Sigmoid colon (tissue), 4 donors: Measurements from ENCODE around the gene PDE5A.

ENCODE experiments used
- EP300 ChIP-seq, 4 donors: sonication (generic); formaldehyde crosslinking; IDR thresholded peaks; one replicate each; pipeline ENCODE4 v1.6.1; 2017; ENCODE audit warnings: antibody characterized with exemption in 4 of 4
- TF ChIP-seq, protein P1 (sequence below), 4 experiments: fragments of 450-650 bp in 3 of 4; fragments of 200-600 bp in 1 of 4; IDR thresholded peaks; one replicate each; pipeline ENCODE4 v1.5.1; 2016 to 2019; ENCODE audit warnings: antibody characterized with exemption in 4 of 4, mild to moderate bottlenecking in 3 of 4, moderate library complexity in 2 of 4

DNA sequence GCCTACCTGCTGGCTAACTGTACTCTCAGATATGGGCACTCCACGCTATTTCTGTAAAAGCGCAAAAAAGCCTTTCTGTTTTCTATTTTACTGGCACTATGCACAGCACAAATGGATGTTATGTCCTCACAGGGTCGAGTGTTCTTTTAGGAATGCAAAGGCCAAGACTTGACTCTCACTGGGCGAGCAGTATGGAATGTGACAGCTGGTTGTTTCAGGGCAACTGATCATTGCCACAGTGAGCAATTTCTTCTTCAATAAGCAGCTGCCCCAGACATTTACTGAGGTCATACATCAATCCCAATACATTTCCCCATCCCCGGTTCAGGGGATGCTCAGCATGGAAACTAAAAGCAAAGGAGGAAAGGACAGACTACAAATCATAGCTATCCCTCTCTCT is 58.2 kb downstream of the PDE5A start:
- TF ChIP-seq, protein P1, sequence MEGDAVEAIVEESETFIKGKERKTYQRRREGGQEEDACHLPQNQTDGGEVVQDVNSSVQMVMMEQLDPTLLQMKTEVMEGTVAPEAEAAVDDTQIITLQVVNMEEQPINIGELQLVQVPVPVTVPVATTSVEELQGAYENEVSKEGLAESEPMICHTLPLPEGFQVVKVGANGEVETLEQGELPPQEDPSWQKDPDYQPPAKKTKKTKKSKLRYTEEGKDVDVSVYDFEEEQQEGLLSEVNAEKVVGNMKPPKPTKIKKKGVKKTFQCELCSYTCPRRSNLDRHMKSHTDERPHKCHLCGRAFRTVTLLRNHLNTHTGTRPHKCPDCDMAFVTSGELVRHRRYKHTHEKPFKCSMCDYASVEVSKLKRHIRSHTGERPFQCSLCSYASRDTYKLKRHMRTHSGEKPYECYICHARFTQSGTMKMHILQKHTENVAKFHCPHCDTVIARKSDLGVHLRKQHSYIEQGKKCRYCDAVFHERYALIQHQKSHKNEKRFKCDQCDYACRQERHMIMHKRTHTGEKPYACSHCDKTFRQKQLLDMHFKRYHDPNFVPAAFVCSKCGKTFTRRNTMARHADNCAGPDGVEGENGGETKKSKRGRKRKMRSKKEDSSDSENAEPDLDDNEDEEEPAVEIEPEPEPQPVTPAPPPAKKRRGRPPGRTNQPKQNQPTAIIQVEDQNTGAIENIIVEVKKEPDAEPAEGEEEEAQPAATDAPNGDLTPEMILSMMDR (IDR thresholded peaks at IDR 0.05), result no peak
- no peak for TF ChIP-seq EP300 (IDR thresholded peaks at IDR 0.05)
